ENCODE measurements around the gene DDC.
"Not testable (repeated sequence)": the region's sequence is repeated elsewhere in the genome, so short reads cannot be mapped to it uniquely, and the experiment has no call there.

The DDC gene

GRCh38 chr7:50576388-50576787 is 11.2 kb upstream of the DDC start:
- not testable (repeated sequence) for ATAC-seq, H3K4me1 Mint-ChIP-seq, H3K27ac Mint-ChIP-seq, DNase-seq, H3K4me3 Mint-ChIP-seq
- Mint-ChIP-seq H3K27me3 (peaks cover 22% of the 10 kb centered on the region), H3K9me3 (peaks cover 13 to 25% of the 10 kb centered on the region in 2 donors)

- peaks cover 25% of the 10 kb centered on the region for H3K27me3 Mint-ChIP-seq
- DNase-seq (no peak), ATAC-seq (no peak)
- no peaks in the 10 kb centered on the region for H3K4me1 Mint-ChIP-seq
- no peak overlapping the region for H3K4me3 Mint-ChIP-seq
- no peak overlapping the region for H3K27ac Mint-ChIP-seq
- H3K9me3 Mint-ChIP-seq: peaks cover 0 to 7% of the 10 kb centered on the region in 2 donors
Observed at GRCh38 chr7:50567715-50568261, 2.6 kb upstream of the DDC start.

- peaks cover 0 to 7% of the 10 kb centered on the region in 2 donors for H3K9me3 Mint-ChIP-seq
- ATAC-seq: no peak
- DNase-seq: no peak
- no peak overlapping the region for H3K27ac Mint-ChIP-seq
- peaks cover 31% of the 10 kb centered on the region for H3K27me3 Mint-ChIP-seq
- no peaks in the 10 kb centered on the region for H3K4me1 Mint-ChIP-seq
- H3K4me3 Mint-ChIP-seq: no peak overlapping the region
Observed at GRCh38 chr7:50565977-50566376, 772 bp upstream of the DDC start.

GRCh38 chr7:50565559-50565916 is 333 bp upstream of the DDC start:
- Mint-ChIP-seq H3K9me3 (peaks cover 0 to 3% of the 10 kb centered on the region in 2 donors), H3K27ac (no peak overlapping the region), H3K27me3 (peaks cover 35% of the 10 kb centered on the region), H3K4me3 (no peak overlapping the region), H3K4me1 (no peaks in the 10 kb centered on the region)
- DNase-seq (no peak), ATAC-seq (no peak)

- ATAC-seq: no peak
- H3K27ac Mint-ChIP-seq: no peak overlapping the region
- H3K4me1 Mint-ChIP-seq: no peaks in the 10 kb centered on the region
Observed at GRCh38 chr7:50564171-50564570, 1.0 kb downstream of the DDC start.

GRCh38 chr7:50562136-50562535 is 3.1 kb downstream of the DDC start:
- ATAC-seq: peak; percentile 26
- Mint-ChIP-seq H3K9me3 (no peaks in the 10 kb centered on the region), H3K4me1 (no peaks in the 10 kb centered on the region), H3K4me3 (no peak overlapping the region), H3K27me3 (peaks cover 62% of the 10 kb centered on the region), H3K27ac (no peak overlapping the region)
- no peak for DNase-seq

More at GRCh38 chr7:50564171-50564570, 1.0 kb downstream of the DDC start:
- Mint-ChIP-seq H3K4me3 (no peak overlapping the region), H3K27me3 (peaks cover 41% of the 10 kb centered on the region), H3K9me3 (no peaks in the 10 kb centered on the region)
- DNase-seq: no peak

- H3K27me3 Mint-ChIP-seq: peaks cover 69% of the 10 kb centered on the region
- H3K9me3 Mint-ChIP-seq: no peaks in the 10 kb centered on the region
- H3K27ac Mint-ChIP-seq: no peak overlapping the region
- no peaks in the 10 kb centered on the region for H3K4me1 Mint-ChIP-seq
- H3K4me3 Mint-ChIP-seq: no peak overlapping the region
- peak; percentile 13 for ATAC-seq
- no peak for DNase-seq
Observed at GRCh38 chr7:50560865-50561351, 4.3 kb downstream of the DDC start.

GRCh38 chr7:50559881-50560280 is 5.3 kb downstream of the DDC start:
- ATAC-seq (no peak), DNase-seq (no peak)
- Mint-ChIP-seq H3K9me3 (no peaks in the 10 kb centered on the region), H3K27ac (no peak overlapping the region), H3K4me3 (no peak overlapping the region), H3K4me1 (no peaks in the 10 kb centered on the region), H3K27me3 (peaks cover 65% of the 10 kb centered on the region)

GRCh38 chr7:50558294-50559053 is 6.7 kb downstream of the DDC start:
- Mint-ChIP-seq H3K9me3 (no peaks in the 10 kb centered on the region), H3K27me3 (peaks cover 62% of the 10 kb centered on the region), H3K27ac (no peak overlapping the region), H3K4me3 (no peak overlapping the region), H3K4me1 (no peaks in the 10 kb centered on the region)
- no peak for ATAC-seq
- no peak for DNase-seq

- no peaks in the 10 kb centered on the region for H3K9me3 Mint-ChIP-seq
- no peak overlapping the region for H3K4me3 Mint-ChIP-seq
- peaks cover 59% of the 10 kb centered on the region for H3K27me3 Mint-ChIP-seq
- DNase-seq: no peak
- ATAC-seq: no peak
- H3K4me1 Mint-ChIP-seq: no peaks in the 10 kb centered on the region
- no peak overlapping the region for H3K27ac Mint-ChIP-seq
Observed at GRCh38 chr7:50557099-50557498, 8.1 kb downstream of the DDC start.

- Mint-ChIP-seq H3K4me1 (no peaks in the 10 kb centered on the region), H3K27me3 (peaks cover 56% of the 10 kb centered on the region), H3K4me3 (no peak overlapping the region), H3K9me3 (no peaks in the 10 kb centered on the region), H3K27ac (no peak overlapping the region)
- ATAC-seq: no peak
- DNase-seq: no peak
Observed at GRCh38 chr7:50556247-50556991, 8.8 kb downstream of the DDC start.

GRCh38 chr7:50555594-50556140 is 9.5 kb downstream of the DDC start:
- ATAC-seq (no peak), DNase-seq (no peak)
- H3K4me3 Mint-ChIP-seq: no peak overlapping the region
- H3K27me3 Mint-ChIP-seq: peaks cover 53% of the 10 kb centered on the region
- no peaks in the 10 kb centered on the region for H3K4me1 Mint-ChIP-seq
- no peaks in the 10 kb centered on the region for H3K9me3 Mint-ChIP-seq
- no peak overlapping the region for H3K27ac Mint-ChIP-seq

GRCh38 chr7:50554431-50555322 is 10.5 kb downstream of the DDC start:
- no peak for DNase-seq
- H3K4me1 Mint-ChIP-seq: no peaks in the 10 kb centered on the region
- no peak for ATAC-seq
- no peak overlapping the region for H3K27ac Mint-ChIP-seq
- no peak overlapping the region for H3K4me3 Mint-ChIP-seq
- no peaks in the 10 kb centered on the region for H3K9me3 Mint-ChIP-seq
- H3K27me3 Mint-ChIP-seq: peaks cover 50% of the 10 kb centered on the region

GRCh38 chr7:50553973-50554372 is 11.2 kb downstream of the DDC start:
- Mint-ChIP-seq H3K9me3 (no peaks in the 10 kb centered on the region), H3K27me3 (peaks cover 44% of the 10 kb centered on the region), H3K4me1 (no peaks in the 10 kb centered on the region), H3K4me3 (no peak overlapping the region), H3K27ac (no peak overlapping the region)
- ATAC-seq (no peak), DNase-seq (no peak)

GRCh38 chr7:50552921-50553320 is 12.3 kb downstream of the DDC start:
- Mint-ChIP-seq H3K9me3 (no peaks in the 10 kb centered on the region), H3K27ac (no peak overlapping the region), H3K27me3 (peaks cover 33% of the 10 kb centered on the region), H3K4me3 (no peak overlapping the region), H3K4me1 (no peaks in the 10 kb centered on the region)
- no peak for DNase-seq
- ATAC-seq: no peak
